HG02884 (cell line): Measurements from ENCODE around the gene HNRNPUL1.
"Not testable (repeated sequence)": the region's sequence is repeated elsewhere in the genome, so short reads cannot be mapped to it uniquely, and the experiment has no call there.

Source experiments
- ATAC-seq: cut with Tn5 transposase; IDR thresholded peaks from one replicate; pipeline ENCODE4 v1.9.1; 2021; ENCODE audit warnings: mild to moderate bottlenecking, moderate library complexity; ENCODE audit not compliant: unreplicated experiment

The HNRNPUL1 gene

GRCh38 chr19:41273076-41273475 lies 8.9 kb downstream of the HNRNPUL1 start:
- ATAC-seq = no peak

GRCh38 chr19:41274802-41275201 lies 10.6 kb downstream of the HNRNPUL1 start:
- ATAC-seq = no peak

- ATAC-seq = no peak
These were observed 12.1 kb downstream of the HNRNPUL1 start for GRCh38 chr19:41276231-41276630.

GRCh38 chr19:41278478-41278877 lies 14.3 kb downstream of the HNRNPUL1 start:
- no peak for ATAC-seq

- no peak for ATAC-seq
These were observed 24.7 kb downstream of the HNRNPUL1 start for GRCh38 chr19:41288673-41289530.

GRCh38 chr19:41289814-41290213 lies 25.6 kb downstream of the HNRNPUL1 start:
- not testable (repeated sequence) for ATAC-seq

GRCh38 chr19:41294393-41294792 lies 30.2 kb downstream of the HNRNPUL1 start:
- ATAC-seq = no peak

- no peak for ATAC-seq
These were observed 31.3 kb downstream of the HNRNPUL1 start for GRCh38 chr19:41295499-41295898.

- ATAC-seq = no peak
These were observed 32.3 kb downstream of the HNRNPUL1 start for GRCh38 chr19:41296433-41296871.

GRCh38 chr19:41297628-41298347 lies 33.6 kb downstream of the HNRNPUL1 start:
- peak; percentile 58 for ATAC-seq

- ATAC-seq = no peak
These were observed 34.3 kb downstream of the HNRNPUL1 start for GRCh38 chr19:41298348-41298964.

- no peak for ATAC-seq
These were observed 35.0 kb downstream of the HNRNPUL1 start for GRCh38 chr19:41299046-41299754.

GRCh38 chr19:41299755-41300089 lies 35.5 kb downstream of the HNRNPUL1 start:
- ATAC-seq = no peak

GRCh38 chr19:41300555-41300954 lies 36.4 kb downstream of the HNRNPUL1 start:
- no peak for ATAC-seq

GRCh38 chr19:41302624-41303351 lies 38.6 kb downstream of the HNRNPUL1 start:
- no peak for ATAC-seq

- no peak for ATAC-seq
These were observed 39.8 kb downstream of the HNRNPUL1 start for GRCh38 chr19:41303954-41304353.

- ATAC-seq = no peak
These were observed 40.7 kb downstream of the HNRNPUL1 start for GRCh38 chr19:41304706-41305483.

- no peak for ATAC-seq
These were observed 42.0 kb downstream of the HNRNPUL1 start for GRCh38 chr19:41305927-41306793.
